Measurements from ENCODE around the gene UBA3.

- no peak for TF ChIP-seq CTCF (IDR thresholded peaks at IDR 0.05; ENCODE audit: low read depth, low read length, poor library complexity, severe bottlenecking)
- TF ChIP-seq EZH2phosphoT487 (IDR thresholded peaks at IDR 0.05; ENCODE audit: borderline replicate concordance, low read length), result no peak
Observed at GRCh38 chr3:69059688-69060087, 20.5 kb downstream of the UBA3 start.
